GM19035 (cell line): ENCODE measurements around the gene ROBO1.
A peak's percentile ranks its signal among the peaks of the same experiment; 100 is the strongest.

Experiments
- ATAC-seq: cut with Tn5 transposase; IDR thresholded peaks from one replicate; pipeline ENCODE4 v1.9.1; 2021; ENCODE audit not compliant: unreplicated experiment

ROBO1 gene

DNA sequence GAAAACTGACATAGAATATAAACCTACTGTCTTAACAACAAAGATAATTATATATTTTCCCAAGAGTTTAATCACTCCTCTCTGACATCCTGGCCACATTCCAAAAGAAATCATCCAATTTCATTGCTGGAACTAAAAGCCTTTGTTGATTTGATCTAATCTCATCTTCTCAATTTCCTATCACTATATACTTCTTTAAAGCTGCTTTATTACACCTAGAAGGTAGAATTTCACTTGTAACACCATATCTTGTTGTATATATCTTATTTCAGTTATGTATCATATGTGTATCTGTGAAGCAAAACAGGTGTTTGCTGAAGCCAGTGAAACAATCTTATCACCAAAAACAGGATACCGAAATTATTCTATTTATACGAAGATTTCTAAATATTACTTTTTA is 740.2 kb downstream of the ROBO1 start:
- no peak for ATAC-seq

DNA sequence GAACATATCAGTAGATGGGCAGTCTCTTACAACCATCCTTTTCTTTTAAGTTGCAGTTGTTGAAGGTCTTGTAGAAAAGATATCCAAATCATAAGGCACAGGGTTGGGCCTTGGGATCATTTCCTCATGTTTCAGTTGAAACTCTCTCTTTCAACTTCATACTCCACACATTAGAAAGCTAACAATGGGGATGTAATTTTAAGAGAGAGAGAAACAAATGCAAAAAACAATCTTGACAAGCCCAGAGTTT is 747.9 kb downstream of the ROBO1 start:
- ATAC-seq = no peak

DNA sequence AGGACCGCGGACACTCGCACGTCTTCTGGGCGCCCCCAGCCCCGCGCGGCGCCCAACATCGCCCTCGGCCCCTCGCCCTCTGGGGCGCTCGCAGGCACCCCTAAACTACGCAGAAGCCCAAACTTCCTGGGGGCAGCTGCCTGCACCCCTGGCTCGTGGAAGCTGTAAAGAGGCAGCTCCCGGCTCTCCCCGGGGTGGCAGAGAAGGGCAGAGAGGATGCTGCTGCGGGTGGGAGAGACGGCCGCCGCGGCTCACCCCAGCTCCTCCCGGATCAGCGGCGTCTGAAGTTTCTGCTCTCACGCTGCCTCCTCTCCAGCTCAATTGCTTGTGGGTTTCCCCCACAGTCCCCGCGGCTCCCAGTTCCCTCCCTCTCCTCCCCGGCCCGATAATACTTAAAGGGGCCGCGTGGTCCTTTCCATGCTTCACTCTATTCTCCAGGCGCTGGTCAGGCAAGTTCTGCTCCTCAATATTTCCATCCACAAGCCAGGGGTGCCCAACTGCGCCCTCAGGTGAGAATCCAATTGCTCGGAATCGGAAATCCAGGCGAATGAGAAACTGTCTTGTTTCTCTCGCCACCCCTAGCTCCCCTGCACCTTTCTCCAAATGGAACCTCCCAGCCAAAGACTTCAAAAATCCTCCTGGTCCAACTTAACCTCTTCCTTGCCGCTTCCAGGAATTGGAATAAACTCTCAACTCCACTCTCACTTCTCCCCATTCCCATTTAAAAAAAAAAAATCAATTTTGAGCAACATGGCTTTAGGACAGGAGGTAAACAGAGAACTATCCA is 748.5 kb downstream of the ROBO1 start:
- ATAC-seq = peak; percentile 61

DNA sequence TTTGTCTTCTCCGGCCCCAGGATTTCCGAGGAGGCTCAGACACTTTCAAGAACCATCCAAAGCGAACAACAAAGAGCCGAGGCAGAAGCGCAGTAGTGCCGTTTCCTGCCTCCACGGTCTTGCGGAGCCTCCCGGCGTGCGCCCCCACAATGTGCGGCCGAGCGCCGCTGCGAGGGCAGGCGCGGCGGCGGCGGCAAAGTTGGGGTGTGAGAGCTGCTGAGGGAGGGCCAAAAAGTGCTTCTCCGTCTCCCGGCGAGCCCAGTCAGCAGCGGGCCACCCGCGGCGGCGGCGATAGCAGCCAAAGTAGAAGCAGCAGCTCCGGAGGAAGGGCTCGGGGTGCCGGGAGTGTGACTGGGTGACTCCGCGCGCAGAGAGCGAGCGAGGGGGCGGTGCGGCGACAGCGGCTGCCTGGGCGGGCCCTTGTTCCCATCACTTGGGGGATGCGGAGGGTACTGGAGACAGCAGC is 749.1 kb downstream of the ROBO1 start:
- ATAC-seq = peak; percentile 51

DNA sequence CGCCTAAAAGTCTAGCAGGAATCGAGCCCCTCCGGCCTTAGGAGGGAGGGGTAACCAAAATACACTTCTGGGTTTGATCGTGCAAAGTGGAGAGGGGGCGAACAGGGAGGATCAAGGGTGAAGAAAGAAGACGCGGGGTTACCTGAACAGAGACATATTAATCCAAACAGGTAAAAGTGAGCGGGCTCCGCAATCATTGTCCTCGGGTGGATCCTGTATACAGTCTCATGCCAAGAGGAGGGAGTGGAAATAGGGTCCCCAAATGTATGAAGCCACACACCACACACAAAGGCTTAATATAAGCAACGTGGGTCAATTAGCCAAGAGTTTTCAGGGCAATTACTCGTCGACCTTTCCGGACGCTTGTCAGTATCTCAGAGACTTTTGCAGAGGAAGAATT is 749.5 kb downstream of the ROBO1 start:
- ATAC-seq = no peak

DNA sequence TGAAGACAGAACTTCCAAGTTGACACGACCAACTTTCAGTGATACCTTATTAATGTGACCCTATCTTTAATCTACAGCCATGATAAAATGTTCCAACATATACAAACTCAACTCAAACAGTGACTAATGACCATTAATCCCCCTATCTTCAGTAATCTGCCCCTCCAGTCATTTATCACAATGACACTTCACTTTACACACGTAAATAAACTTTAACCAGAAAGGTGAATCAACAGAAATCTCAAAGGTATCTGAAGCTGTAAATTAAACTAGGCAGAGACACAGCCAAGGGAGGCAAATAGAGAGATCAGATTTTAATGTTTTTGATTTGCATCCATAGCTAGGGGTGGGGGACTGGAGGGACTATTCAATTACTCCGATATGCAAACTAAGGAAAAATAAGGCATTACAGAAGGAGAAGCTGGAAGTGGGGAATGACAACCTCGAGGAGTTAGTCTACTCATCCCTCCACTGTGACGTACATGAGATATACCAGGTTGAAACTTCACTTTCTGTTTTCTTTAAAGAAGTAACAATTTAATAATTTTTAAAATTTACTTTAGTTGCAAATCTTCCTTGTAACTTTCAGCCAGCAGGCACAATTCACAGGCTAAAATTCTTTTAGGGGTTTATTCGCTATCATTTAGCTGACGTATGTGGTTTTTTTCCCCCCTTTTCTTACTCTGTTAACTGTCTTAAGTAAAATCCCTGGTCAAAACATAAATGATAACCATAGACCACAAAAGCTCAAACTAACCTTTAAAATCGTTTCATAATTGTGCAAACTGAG is 751.0 kb downstream of the ROBO1 start:
- no peak for ATAC-seq

DNA sequence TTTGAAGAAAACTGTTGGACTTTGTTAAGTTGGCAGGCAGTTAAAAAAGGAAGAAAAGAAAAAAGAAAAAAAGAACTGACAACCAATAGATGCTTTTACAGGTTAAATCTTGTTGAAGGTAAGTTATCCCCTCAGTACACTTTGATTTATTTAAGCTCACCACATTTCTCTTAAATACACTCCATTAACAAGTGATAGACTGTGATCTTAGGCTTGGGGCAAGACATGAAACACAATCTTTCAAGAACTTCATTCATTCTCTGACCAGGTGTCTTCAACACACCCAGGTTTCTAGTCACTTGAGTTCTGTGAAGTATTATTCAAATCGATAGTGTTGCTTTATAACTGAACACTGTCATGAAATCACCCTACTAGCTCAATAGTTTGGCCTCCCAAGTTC is 751.9 kb downstream of the ROBO1 start:
- no peak for ATAC-seq

DNA sequence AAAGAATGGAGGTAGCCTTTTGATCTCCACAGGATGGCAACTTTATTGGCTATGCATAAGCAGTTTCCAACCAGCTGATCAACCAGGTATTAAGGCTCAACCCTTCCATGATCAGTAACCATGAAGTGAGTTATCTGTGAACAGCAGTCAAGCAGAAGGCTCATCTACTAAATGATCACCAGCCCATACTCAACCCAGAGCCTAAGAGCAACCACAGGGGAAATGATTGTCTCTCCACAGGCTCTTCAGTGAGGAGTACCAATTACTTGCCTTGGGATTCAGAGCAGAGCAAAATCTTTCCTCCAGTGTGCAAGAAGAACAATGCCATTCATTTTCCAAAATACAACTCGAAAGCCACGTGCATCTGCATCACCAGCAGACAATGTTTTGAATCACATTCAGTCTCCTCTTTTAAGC is 754.8 kb downstream of the ROBO1 start:
- no peak for ATAC-seq

DNA sequence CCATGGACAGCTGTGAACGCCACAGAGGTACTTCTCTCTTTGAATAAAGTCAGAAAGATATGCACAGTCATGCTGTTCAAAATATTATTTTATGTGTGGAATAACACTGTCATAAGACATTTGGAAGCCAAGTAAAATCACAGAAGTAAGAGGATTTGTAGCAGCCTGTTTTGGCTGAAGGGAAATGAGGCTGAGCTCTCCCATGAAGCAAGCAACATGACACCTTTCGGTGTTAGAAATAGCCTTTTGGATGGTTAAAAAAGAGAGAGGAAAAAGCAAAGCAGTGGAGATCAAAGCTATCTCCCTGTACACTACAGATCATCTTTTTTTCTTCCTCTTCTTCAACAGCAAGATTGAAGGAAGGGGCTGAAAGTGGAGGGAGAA is 755.3 kb downstream of the ROBO1 start:
- no peak for ATAC-seq

DNA sequence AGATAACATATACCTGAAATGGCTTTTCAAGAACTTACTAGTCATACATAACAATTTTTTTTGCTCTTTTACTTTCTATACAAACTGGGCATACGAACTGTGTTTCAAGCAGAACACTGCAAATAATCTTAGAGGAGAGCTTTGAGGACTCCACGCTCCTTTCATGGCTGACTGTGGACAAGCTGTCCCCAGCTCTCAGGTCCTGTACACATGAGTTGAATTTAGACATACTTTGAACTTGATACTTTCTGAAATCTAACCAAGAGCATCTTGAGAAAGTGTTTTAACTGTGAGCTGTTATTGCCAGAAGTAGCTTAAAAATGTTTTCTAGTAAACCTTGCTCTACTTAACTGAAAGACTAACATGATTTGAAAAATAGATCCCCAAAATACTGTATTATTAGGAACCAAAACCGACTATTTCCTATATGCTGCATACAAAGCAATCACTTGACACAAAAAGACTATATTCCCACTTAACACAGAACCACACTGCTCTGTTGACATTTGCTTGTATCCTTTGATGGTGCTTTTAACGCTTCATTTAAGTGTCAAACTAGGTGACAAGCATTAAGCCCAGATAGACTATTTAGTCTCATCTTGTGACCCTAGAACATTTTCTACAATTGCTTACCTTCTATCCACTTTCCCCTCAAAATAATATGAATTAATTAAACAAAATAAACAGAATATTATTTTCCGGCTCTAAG is 755.8 kb downstream of the ROBO1 start:
- ATAC-seq = no peak

DNA sequence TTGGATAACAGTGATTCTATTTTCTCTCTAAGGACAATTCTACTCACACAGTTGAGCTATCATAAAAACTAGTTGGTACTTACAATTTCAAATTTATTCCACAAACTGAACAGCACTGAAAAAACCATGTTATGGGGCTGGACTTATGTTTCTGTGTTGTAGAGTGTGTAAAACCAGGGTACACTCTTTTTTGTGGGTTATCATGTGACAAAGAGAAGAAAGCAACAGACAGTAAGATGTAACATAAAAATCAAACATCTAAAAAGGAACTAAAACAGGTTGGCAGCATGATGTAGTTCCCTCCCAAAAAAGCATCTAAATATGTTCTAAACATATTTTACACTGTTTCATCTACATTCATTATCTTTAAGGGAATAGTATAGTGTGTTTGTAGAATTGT is 757.9 kb downstream of the ROBO1 start:
- ATAC-seq = no peak

DNA sequence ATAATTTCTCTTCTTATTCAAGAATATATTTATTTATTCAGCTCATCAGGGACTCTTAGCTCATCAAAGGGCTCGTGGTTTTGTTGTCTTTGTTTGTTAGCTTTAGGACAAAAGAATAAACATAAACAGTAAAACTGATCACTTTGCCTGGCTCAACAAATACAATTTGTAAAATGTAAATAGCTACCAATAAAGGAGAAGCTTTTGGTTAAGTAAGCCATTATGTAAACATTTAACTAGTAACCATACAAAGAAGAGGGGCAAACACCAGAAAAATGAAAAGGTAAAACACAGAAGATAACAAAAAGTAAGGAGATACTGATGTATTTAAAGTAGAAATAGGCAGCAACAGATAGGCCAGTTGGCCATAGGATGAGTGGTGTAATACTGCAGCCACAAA is 761.7 kb downstream of the ROBO1 start:
- no peak for ATAC-seq

DNA sequence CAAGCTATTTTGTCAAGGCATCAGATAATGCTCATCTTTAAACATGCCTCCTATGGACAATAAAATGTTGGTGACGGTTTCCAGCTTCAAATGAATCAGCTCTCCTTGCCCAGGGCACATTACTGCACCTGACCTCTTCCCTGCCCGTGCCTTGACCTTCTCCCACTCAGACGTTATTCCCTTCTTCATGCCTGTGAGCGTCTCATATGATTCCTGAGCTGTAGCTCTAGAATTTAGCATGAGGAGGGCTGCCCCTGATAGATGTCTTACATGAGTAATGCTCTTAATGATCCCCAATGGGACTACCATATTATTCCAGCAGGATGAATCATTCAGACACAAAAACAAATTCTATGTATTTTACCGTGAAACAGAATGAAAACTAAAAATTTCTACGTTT is 762.7 kb downstream of the ROBO1 start:
- no peak for ATAC-seq

DNA sequence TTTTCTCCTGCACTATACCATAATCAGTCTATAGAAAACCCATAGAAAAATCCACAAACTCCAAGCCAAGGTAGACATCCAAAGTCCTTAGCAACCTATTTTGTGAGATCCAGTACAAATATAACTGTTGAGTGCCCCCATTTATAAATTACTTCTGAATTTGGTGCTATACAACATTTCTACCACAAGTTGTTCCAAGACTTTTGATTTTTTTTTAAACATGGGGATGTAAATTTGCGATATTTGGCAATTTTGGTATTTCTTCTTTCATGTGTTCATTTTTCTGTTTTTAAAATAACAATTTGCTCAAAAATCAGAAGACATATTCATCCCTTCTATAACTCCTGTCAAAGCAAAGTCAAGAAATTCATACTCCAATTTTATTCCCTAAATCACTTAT is 763.8 kb downstream of the ROBO1 start:
- ATAC-seq = no peak

DNA sequence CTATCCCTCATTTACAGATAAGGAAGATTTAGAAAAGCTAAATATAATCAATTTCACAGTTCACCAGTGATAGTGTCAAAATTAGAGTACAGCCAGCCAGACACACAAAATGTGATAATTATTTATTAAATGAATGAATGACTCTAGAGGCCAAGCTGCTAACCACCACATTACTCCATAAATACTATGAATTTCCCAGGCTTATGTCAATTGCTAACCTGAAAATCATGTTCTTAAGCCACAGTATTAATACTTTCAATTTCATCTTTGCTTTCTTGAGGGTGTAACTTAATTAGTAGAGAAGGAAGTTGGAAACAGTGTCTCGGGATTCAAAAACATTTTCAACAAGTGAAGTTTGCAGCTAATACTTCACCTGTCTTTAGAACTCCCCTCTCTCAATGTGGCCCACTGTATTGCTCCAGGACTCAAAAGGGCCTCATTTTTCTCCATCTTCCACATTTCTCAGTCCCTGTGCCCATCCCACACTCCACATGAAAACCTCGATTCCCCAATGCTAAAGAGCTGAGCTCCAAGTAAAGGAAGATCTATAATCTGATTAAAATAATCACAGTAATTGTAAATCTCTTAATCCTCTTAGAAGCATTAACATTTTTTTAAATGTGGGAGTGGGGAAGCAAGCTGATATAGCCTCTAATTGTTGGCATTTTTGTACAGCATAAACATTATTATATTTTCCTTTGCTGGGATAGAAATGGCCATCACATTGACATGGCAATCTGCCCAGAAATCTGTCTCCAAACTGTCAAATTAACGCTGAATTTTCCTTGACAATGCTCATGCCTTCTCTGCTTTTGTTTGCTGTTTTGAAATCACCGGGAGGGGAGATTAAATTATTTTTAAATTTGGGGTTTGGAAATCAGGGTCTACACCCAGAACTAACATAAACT is 765.1 kb downstream of the ROBO1 start:
- ATAC-seq = no peak

DNA sequence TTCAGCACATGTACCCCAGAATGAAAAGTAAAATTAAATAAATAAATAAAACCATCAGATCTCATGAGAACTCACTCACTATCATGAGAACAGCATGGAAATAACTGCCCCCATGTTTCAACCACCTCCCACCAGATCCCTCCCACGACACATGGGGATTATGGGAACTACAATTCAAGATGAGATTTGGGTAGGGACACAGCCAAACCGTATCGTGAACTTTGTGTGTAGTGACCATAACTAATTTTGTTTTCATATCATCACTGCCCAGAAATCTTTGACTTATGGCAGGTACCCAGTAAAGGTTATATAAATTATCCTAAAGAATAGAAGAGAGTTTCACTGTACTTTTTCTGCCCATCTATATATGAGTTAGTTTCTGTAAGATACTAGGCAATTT is 766.5 kb downstream of the ROBO1 start:
- no peak for ATAC-seq

DNA sequence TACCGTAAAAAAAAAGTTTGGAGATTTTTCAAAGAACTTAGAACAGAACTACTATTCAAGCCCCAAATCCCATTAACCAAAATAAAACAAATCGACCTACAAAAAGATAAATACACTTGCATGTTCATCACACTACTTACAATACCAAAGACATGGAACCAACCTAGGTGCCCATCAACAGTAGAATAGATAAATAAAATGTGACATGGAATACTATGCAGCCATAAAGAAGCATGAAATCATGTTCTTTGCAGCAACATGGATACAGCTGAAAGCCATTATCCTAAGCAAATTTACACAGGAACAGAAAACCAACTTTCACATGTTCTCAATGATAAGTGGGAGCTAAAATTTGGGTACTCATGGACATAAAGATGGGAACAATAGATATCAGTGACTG is 768.7 kb downstream of the ROBO1 start:
- ATAC-seq = no peak

DNA sequence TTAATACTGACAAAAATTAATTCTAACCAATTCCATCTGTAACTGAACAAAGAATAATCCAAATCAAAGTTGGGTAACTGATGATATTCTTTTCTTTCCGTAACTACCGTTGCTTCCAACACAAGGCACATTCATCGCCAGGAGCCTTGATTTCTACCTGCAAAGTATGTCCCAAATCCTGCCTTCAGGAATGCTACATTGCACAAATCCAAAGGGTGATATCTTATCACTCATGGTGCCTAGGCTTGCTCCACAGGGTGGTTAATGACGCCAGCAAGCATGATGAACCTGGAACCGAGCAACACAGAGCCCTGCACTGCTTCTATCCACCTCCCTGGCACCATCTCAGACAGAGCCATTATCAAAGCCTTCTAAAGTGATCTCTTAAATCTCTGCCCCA is 772.7 kb downstream of the ROBO1 start:
- no peak for ATAC-seq

DNA sequence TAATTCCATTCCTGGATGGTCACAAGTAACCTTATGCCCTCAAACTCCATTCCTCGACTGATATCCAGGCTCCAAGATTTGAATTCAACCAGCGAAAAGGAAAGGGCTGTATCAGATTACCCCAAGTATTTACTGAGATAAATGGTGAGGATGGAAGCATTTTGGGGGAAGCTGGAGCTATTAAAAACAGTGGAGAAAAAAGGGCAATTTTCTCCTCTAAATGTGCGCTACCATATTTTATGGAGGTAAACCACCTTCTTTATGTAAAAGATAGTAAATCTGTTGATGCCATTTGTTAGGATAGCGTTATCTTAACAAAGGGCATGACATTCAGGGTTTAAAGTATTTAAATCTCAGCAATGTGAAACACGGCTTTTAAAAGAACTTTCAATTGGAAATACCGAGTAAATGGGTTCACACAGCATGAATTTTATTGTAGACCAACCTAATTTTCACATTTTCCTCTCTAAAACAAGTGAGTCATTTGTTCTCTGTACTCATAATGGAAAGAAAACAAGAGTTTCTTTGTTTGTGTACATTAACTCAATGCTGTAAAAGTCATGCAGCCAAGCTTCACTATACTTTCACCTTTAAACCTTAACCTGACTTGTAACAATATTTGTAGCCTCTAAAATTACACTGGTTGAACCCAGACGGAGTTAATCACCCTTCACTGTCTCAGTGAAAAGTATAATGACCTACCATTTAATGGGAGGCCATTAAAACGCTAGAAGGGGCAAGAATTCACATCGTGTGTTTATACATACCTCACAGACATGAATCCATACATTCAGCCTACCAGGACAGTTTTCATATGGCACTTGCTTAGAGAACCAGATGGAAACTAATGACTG is 773.4 kb downstream of the ROBO1 start:
- ATAC-seq = no peak

DNA sequence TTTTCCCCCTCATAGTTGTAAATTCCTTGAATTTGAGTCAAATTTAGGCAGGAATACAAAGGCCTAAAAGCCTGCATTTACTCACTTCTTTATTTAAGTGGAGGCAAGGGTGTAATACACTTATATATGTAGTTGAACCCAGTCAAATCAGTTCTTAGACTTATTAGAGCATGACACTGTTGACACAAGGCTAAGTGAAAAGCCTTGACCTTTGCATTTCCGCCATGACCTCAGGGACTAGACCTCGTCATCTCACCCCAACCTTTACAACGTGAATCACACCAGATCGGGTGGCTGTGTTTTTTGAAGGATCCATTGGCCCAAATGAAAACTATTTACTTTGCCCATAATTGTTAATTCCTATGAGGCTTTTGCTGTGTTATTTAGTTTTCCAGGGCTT is 774.4 kb downstream of the ROBO1 start:
- ATAC-seq = peak; percentile 67
